ENCODE results near the gene KLHL25.

KLHL25 gene

GRCh38 chr15:85773249-85773648 lies 21.5 kb downstream of the KLHL25 start:
- DNase-seq, result no peak

GRCh38 chr15:85772668-85773067 lies 22.1 kb downstream of the KLHL25 start:
- no peak for DNase-seq

GRCh38 chr15:85771781-85772445 lies 22.8 kb downstream of the KLHL25 start:
- DNase-seq, result no peak

- DNase-seq, result no peak
Measured at GRCh38 chr15:85771271-85771670, 23.5 kb downstream of the KLHL25 start.

- no peak for DNase-seq
Measured at GRCh38 chr15:85770096-85771041, 24.4 kb downstream of the KLHL25 start.

- no peak for DNase-seq
Measured at GRCh38 chr15:85769182-85769900, 25.4 kb downstream of the KLHL25 start.

GRCh38 chr15:85768595-85769168 lies 26.0 kb downstream of the KLHL25 start:
- DNase-seq, result no peak

- no peak for DNase-seq
Measured at GRCh38 chr15:85767785-85768529, 26.8 kb downstream of the KLHL25 start.

GRCh38 chr15:85766001-85766831 lies 28.5 kb downstream of the KLHL25 start:
- no peak for DNase-seq

GRCh38 chr15:85764649-85765277 lies 30.0 kb downstream of the KLHL25 start:
- DNase-seq, result no peak

- DNase-seq, result no peak
Measured at GRCh38 chr15:85763673-85764633, 30.8 kb downstream of the KLHL25 start.

- no peak for DNase-seq
Measured at GRCh38 chr15:85763157-85763556, 31.6 kb downstream of the KLHL25 start.

GRCh38 chr15:85762756-85763127 lies 32.0 kb downstream of the KLHL25 start:
- DNase-seq, result no peak

GRCh38 chr15:85762039-85762755 lies 32.5 kb downstream of the KLHL25 start:
- no peak for DNase-seq

GRCh38 chr15:85761635-85762034 lies 33.1 kb downstream of the KLHL25 start:
- no peak for DNase-seq

GRCh38 chr15:85760531-85761371 lies 34.0 kb downstream of the KLHL25 start:
- no peak for DNase-seq

- DNase-seq, result no peak
Measured at GRCh38 chr15:85760049-85760448, 34.7 kb downstream of the KLHL25 start.

GRCh38 chr15:85759376-85759775 lies 35.3 kb downstream of the KLHL25 start:
- DNase-seq, result no peak

Data from NCI-H1694 (cell line).